ENCODE measurements around the gene CCDC73. TPM values are rescaled to one million over a fixed set of nuclear protein-coding genes. Genes with fewer than 3 reads are reported as not detected.

The CCDC73 gene
- total RNA-seq, 1 donor from 2014 or later: not detected

DNA sequence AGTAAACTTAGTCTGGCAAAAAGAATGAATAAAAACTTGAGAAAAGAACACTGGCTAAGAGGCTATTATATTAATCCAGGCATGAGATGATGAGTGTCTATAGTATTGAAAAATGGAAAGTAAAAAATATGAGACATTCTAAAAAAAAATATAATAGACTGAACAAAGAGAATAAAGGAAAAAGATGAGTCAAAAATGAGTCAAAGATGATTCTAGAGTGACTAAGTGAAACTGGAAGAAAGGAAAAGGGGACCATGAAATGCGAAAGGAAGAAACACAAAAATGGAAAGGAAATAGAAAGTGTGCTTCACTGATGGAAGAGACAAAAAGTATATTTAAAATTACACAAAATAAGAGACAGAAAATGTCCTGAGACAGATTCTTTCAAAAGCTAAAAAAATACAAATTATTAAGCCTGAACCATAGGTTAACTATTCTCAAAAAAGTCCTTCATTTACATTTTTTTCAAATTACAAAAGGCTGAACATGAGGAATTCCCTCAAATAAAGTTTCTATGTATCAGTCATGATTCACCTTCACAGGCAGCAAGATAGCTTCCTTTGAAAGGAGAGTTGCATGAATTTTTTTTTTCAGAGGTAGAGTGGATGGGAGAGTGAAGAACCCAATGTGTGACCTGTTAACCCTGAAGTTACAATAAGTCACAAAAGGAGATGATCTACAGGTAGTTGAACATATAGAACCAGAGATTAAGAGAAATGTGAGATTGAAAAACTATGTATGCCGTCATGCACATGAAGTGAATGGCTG, 135.6 kb downstream of the CCDC73 start:
- Mint-ChIP-seq H3K36me3 (ENCODE audit: low read depth) (no peaks in the 10 kb centered on the region), H3K27me3 (ENCODE audit: low read depth) (peaks cover 12% of the 10 kb centered on the region), H3K4me3 (ENCODE audit: unreplicated experiment) (no peak overlapping the region), H3K4me1 (ENCODE audit: low read depth) (no peaks in the 10 kb centered on the region), H3K27ac (ENCODE audit: unreplicated experiment) (no peak overlapping the region), H3K9me3 (ENCODE audit: low read depth) (peaks cover 6% of the 10 kb centered on the region)
- TF ChIP-seq, protein P1, sequence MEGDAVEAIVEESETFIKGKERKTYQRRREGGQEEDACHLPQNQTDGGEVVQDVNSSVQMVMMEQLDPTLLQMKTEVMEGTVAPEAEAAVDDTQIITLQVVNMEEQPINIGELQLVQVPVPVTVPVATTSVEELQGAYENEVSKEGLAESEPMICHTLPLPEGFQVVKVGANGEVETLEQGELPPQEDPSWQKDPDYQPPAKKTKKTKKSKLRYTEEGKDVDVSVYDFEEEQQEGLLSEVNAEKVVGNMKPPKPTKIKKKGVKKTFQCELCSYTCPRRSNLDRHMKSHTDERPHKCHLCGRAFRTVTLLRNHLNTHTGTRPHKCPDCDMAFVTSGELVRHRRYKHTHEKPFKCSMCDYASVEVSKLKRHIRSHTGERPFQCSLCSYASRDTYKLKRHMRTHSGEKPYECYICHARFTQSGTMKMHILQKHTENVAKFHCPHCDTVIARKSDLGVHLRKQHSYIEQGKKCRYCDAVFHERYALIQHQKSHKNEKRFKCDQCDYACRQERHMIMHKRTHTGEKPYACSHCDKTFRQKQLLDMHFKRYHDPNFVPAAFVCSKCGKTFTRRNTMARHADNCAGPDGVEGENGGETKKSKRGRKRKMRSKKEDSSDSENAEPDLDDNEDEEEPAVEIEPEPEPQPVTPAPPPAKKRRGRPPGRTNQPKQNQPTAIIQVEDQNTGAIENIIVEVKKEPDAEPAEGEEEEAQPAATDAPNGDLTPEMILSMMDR (IDR thresholded peaks at IDR 0.05): no peak
- no peak for DNase-seq (ENCODE audit: low spot score)

DNA sequence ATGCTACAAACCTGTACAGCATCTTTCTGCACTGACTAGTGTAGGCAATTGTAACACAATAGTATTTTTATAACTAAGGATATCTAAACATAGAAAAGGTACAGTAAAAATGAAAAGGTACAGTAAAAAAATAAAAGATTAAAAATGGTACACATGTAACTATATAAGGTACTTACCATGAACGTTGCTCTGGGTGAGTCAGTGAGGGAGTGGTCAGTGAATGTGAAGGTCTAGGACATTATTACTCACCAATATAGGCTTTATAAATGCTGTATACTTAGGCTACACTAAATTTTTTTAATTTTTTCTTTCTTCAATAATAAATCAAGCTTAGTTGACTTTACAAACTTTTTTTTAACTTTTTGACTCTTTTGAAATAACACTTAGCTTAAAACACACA, 150.9 kb downstream of the CCDC73 start:
- H3K36me3 Mint-ChIP-seq (ENCODE audit: low read depth): no peaks in the 10 kb centered on the region
- peaks cover 17% of the 10 kb centered on the region for H3K27me3 Mint-ChIP-seq (ENCODE audit: low read depth)
- H3K9me3 Mint-ChIP-seq (ENCODE audit: low read depth): no peaks in the 10 kb centered on the region
- TF ChIP-seq, protein P1 (IDR thresholded peaks at IDR 0.05): no peak
- no peaks in the 10 kb centered on the region for H3K4me1 Mint-ChIP-seq (ENCODE audit: low read depth)
- no peak for DNase-seq (ENCODE audit: low spot score)
- no peak overlapping the region for H3K27ac Mint-ChIP-seq (ENCODE audit: unreplicated experiment)
- H3K4me3 Mint-ChIP-seq (ENCODE audit: unreplicated experiment): no peak overlapping the region

GRCh38 chr11:32641361-32641760, 153.1 kb downstream of the CCDC73 start:
- H3K9me3 Mint-ChIP-seq (ENCODE audit: low read depth): no peaks in the 10 kb centered on the region
- no peaks in the 10 kb centered on the region for H3K36me3 Mint-ChIP-seq (ENCODE audit: low read depth)
- peaks cover 14% of the 10 kb centered on the region for H3K27me3 Mint-ChIP-seq (ENCODE audit: low read depth)

DNA sequence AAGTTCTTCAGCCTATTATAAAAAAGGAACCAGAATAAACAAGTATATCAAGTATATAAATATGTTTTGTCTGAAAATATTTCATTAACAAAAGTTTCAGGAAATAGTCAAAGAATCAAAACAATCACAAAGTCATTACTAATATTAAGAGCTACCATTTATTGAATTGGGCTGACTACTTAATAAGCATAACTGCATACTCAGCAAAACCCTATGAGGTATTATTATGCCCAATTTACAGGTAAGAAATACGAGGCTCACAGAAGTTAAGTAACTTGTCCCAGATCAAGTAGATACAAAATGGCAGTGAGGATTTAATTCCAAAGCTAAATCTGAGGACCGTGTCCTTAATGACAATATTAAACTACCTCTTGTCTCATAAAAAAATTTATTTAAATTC, 158.6 kb downstream of the CCDC73 start:
- no peak overlapping the region for H3K4me3 Mint-ChIP-seq (ENCODE audit: unreplicated experiment)
- H3K4me1 Mint-ChIP-seq (ENCODE audit: low read depth): no peaks in the 10 kb centered on the region
- TF ChIP-seq, protein P1 (IDR thresholded peaks at IDR 0.05): no peak
- H3K36me3 Mint-ChIP-seq (ENCODE audit: low read depth): no peaks in the 10 kb centered on the region
- H3K27ac Mint-ChIP-seq (ENCODE audit: unreplicated experiment): no peak overlapping the region
- H3K27me3 Mint-ChIP-seq (ENCODE audit: low read depth): peaks cover 26% of the 10 kb centered on the region
- DNase-seq (ENCODE audit: low spot score): no peak
- H3K9me3 Mint-ChIP-seq (ENCODE audit: low read depth): peaks cover 7% of the 10 kb centered on the region

More at GRCh38 chr11:32641361-32641760, 153.1 kb downstream of the CCDC73 start:
- no peak for DNase-seq (ENCODE audit: low spot score)
- Mint-ChIP-seq H3K4me1 (ENCODE audit: low read depth) (no peaks in the 10 kb centered on the region), H3K27ac (ENCODE audit: unreplicated experiment) (no peak overlapping the region), H3K4me3 (ENCODE audit: unreplicated experiment) (no peak overlapping the region)
- TF ChIP-seq, protein P1 (IDR thresholded peaks at IDR 0.05): no peak

DNA sequence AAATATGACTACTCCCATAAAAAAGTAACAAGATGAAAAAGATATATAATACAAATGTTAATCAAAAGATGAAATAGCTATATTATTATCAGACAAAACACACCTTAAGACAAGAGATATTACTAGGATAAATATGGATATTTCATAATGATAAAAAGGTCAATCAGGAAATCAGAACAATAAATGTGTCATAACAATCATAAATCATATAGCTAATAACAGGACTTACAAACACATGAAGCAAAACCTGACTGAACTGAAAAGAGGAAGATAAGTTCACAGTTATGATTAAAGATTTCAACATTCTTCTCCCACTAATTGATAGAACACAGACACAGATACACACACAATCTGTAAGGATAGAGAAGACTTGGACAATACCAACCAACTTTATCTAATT, 163.6 kb downstream of the CCDC73 start:
- Mint-ChIP-seq H3K4me1 (ENCODE audit: low read depth) (no peaks in the 10 kb centered on the region), H3K9me3 (ENCODE audit: low read depth) (peaks cover 9% of the 10 kb centered on the region), H3K4me3 (ENCODE audit: unreplicated experiment) (no peak overlapping the region), H3K27me3 (ENCODE audit: low read depth) (peaks cover 16% of the 10 kb centered on the region), H3K27ac (ENCODE audit: unreplicated experiment) (no peak overlapping the region), H3K36me3 (ENCODE audit: low read depth) (no peaks in the 10 kb centered on the region)
- no peak for DNase-seq (ENCODE audit: low spot score)
- TF ChIP-seq, protein P1 (IDR thresholded peaks at IDR 0.05): no peak

Measured in chondrocyte (in vitro differentiated cells).